Limb (tissue), 2 donors: ENCODE measurements around the gene CFAP410.
"Not testable (repeated sequence)": the region's sequence is repeated elsewhere in the genome, so short reads cannot be mapped to it uniquely, and the experiment has no call there.

Source experiments
- DNase-seq, 2 donors: peaks; one replicate each; pipeline ENCODE4 v3.0.0-alpha.2; 2016; ENCODE audit errors: extremely low spot score in 2 of 2

Gene CFAP410

GRCh38 chr21:44286716-44287632 is 52.2 kb downstream of the CFAP410 start:
- DNase-seq = peak in 1 of 2 donors; percentile 24

GRCh38 chr21:44286086-44286715 is 53.0 kb downstream of the CFAP410 start:
- DNase-seq = peak in 1 of 2 donors; percentile 29

- peak in 1 of 2 donors; percentile 37 for DNase-seq
These were observed 53.8 kb downstream of the CFAP410 start, which contains the start of gene AIRE for GRCh38 chr21:44285138-44285992. Gene AIRE (plus strand): TSS chr21:44285876. CDS start chr21:44286007, 131 bp downstream.

- no peak for DNase-seq
These were observed 55.2 kb downstream of the CFAP410 start for GRCh38 chr21:44283948-44284347.

GRCh38 chr21:44283211-44283785 is 55.9 kb downstream of the CFAP410 start:
- DNase-seq = not testable (repeated sequence)

GRCh38 chr21:44282370-44282769 is 56.8 kb downstream of the CFAP410 start:
- DNase-seq = no peak

- DNase-seq = no peak
These were observed 57.4 kb downstream of the CFAP410 start for GRCh38 chr21:44281801-44282200.

- DNase-seq = no peak
These were observed 59.6 kb downstream of the CFAP410 start for GRCh38 chr21:44279354-44280260.
